B cell (primary cell): ENCODE measurements around the gene NOL4L. TPM values are rescaled to one million over a fixed set of nuclear protein-coding genes. Genes with fewer than 3 reads are reported as not detected.

ENCODE experiments used
- ATAC-seq: fragments of 200-7000 bp; cut with Tn5 transposase; one replicate; pipeline ENCODE4 v1.10.0; 2021; ENCODE audit warnings: low read depth, mild to moderate bottlenecking, moderate number of reproducible peaks, moderate library complexity
- CTCF ChIA-PET: fragments of 350-600 bp; sonication (Branson Sonifier 250); formaldehyde crosslinking; loops from one replicate; lab custom pipeline; 2021; ENCODE audit warnings: antibody characterized with exemption, inconsistent platforms; lab: Charles Lee
- POLR2A ChIA-PET: fragments of 350-600 bp; sonication (Branson Sonifier 250); formaldehyde crosslinking; loops from one replicate; lab custom pipeline; 2021; ENCODE audit warnings: antibody characterized with exemption; lab: Charles Lee
- DNase-seq: peaks from one replicate; pipeline ENCODE4 v3.0.0; 2013
- H2AFZ ChIP-seq: 2 replicates; pipeline ENCODE4 v1.6.1; 2012; ENCODE audit warnings: mild to moderate bottlenecking, low read depth, low read length; ENCODE audit not compliant: insufficient read depth, poor library complexity, severe bottlenecking
- H3K27ac ChIP-seq, 2 donors: 1 replicate in 1 of 2; 2 replicates in 1 of 2; pipeline ENCODE4 v1.5.1; 2012 to 2013; ENCODE audit warnings: low read length in 2 of 2, mild to moderate bottlenecking in 2 of 2, moderate library complexity in 1 of 2
- H3K27me3 ChIP-seq, 4 experiments: fragments of 200-600 bp in 1 of 4; sonication (generic) in 1 of 4; replicated peaks in 1 of 4; 1 replicate in 2 of 4; 2 replicates in 2 of 4; pipeline versions ENCODE4 v1.6.1 to v1.7.0; 2013 to 2016; ENCODE audit warnings: low read length in 3 of 4, mild to moderate bottlenecking in 2 of 4, mixed read lengths in 1 of 4, moderate library complexity in 1 of 4; ENCODE audit not compliant: insufficient read depth in 4 of 4, control insufficient read depth in 3 of 4; ENCODE audit errors: control extremely low read depth in 1 of 4
- H3K36me3 ChIP-seq, 2 experiments: replicated peaks in 1 of 2; 1 replicate in 1 of 2; 2 replicates in 1 of 2; pipeline versions ENCODE4 v1.6.1 to v1.7.1; 2013; ENCODE audit warnings: low read length in 1 of 2; ENCODE audit not compliant: insufficient read depth in 2 of 2, control insufficient read depth in 1 of 2; ENCODE audit errors: control extremely low read depth in 1 of 2, extremely low read depth in 1 of 2
- H3K4me1 ChIP-seq, 2 donors: fragments of 200-600 bp in 1 of 2; sonication (generic) in 1 of 2; 1 replicate in 1 of 2; 2 replicates in 1 of 2; pipeline versions ENCODE4 v1.5.1 to v1.6.1; 2013 to 2017; ENCODE audit warnings: low read length in 2 of 2; ENCODE audit not compliant: control insufficient read depth in 2 of 2, insufficient read depth in 2 of 2
- H3K4me2 ChIP-seq: replicated peaks from 2 replicates; pipeline ENCODE3; 2012; ENCODE audit warnings: mild to moderate bottlenecking, low read depth, low read length; ENCODE audit not compliant: poor library complexity, severe bottlenecking
- H3K4me3 ChIP-seq, 5 experiments: fragments of 200-600 bp in 1 of 5; sonication (generic) in 1 of 5; 1 replicate in 3 of 5; 2 replicates in 2 of 5; pipeline versions ENCODE4 v1.5.1 to v1.7.0; 2011 to 2016; ENCODE audit warnings: low read length in 4 of 5, mild to moderate bottlenecking in 4 of 5, low read depth in 2 of 5, control low read depth in 1 of 5, moderate library complexity in 1 of 5; ENCODE audit not compliant: insufficient read depth in 1 of 5; ENCODE audit errors: control extremely low read depth in 1 of 5, extremely low read depth in 1 of 5
- H3K79me2 ChIP-seq: fragments of 200-600 bp; sonication (generic); one replicate; pipeline ENCODE4 v1.6.0; 2016; ENCODE audit warnings: low read length; ENCODE audit not compliant: control insufficient read depth, insufficient read depth
- H3K9ac ChIP-seq: fragments of 200-600 bp; sonication (generic); 2 replicates; pipeline ENCODE4 v1.6.1; 2017; ENCODE audit warnings: mild to moderate bottlenecking, low read length, moderate library complexity
- H3K9me3 ChIP-seq, 3 donors: one replicate each; pipeline versions ENCODE4 v1.6.1 to v1.7.1; 2013; ENCODE audit warnings: low read length in 2 of 3; ENCODE audit not compliant: control insufficient read depth in 2 of 3, insufficient read depth in 1 of 3; ENCODE audit errors: control extremely low read depth in 1 of 3
- H4K20me1 ChIP-seq: 2 replicates; pipeline ENCODE4 v1.6.0; 2012; ENCODE audit warnings: mild to moderate bottlenecking, low read length; ENCODE audit not compliant: insufficient read depth, control insufficient read depth, poor library complexity, severe bottlenecking
- H3K27ac Mint-ChIP-seq: one replicate; pipeline ENCODE4 v1.8.0; 2021; ENCODE audit warnings: mixed read lengths
- H3K27me3 Mint-ChIP-seq: one replicate; pipeline ENCODE4 v1.8.0; 2021; ENCODE audit warnings: mixed read lengths
- H3K4me1 Mint-ChIP-seq: one replicate; pipeline ENCODE4 v1.8.0; 2021; ENCODE audit warnings: mixed read lengths
- H3K4me3 Mint-ChIP-seq: one replicate; pipeline ENCODE4 v1.8.0; 2021; ENCODE audit warnings: mixed read lengths
- H3K9me3 Mint-ChIP-seq: one replicate; pipeline ENCODE4 v1.8.0; 2022; ENCODE audit warnings: mixed read lengths; ENCODE audit not compliant: insufficient read depth
- CTCF ChIP-seq: fragments of 200-600 bp; IDR thresholded peaks from one replicate; pipeline ENCODE4 v1.8.0; 2022; ENCODE audit warnings: antibody characterized with exemption, mild to moderate bottlenecking
- EZH2 ChIP-seq: IDR thresholded peaks from 2 replicates; pipeline ENCODE4 v1.6.1; 2012; ENCODE audit warnings: borderline replicate concordance, low read depth, mild to moderate bottlenecking, moderate library complexity, low read length; ENCODE audit not compliant: insufficient read depth, poor library complexity, severe bottlenecking
- WGBS: methylation state at CpG from one replicate; pipeline ENCODE4 v1.1.5; 2013; ENCODE audit warnings: missing lambda C conversion rate; ENCODE audit not compliant: insufficient coverage; 5-methylcytosine and 5-hydroxymethylcytosine counted together
- intact Hi-C: fragments of 100-400 bp; cut with micrococcal nuclease; formaldehyde crosslinking; loops from one replicate; pipeline ENCODE4 v1.10.0; 2022
- polyA plus RNA-seq: library from polyadenylated mRNA; depleted of rRNA; stranded (reverse); fragments of >200 nt; gene quantifications from 2 replicates; pipeline ENCODE4 v1.2.3, GENCODE V29; 2012
- total RNA-seq, 2 donors: library from RNA; stranded (reverse); fragments of 120-200 nt in 1 of 2; gene quantifications; 1 replicate in 1 of 2; 2 replicates in 1 of 2; pipeline versions ENCODE4 v1.2.3 to v1.2.4, GENCODE V29; 2013 to 2022

NOL4L gene
- total and polyA plus RNA-seq, 2 donors (not counting 1 experiment from before 2014, with no cell fraction given), result 6.5 to 7.9 TPM

GRCh38 chr20:32569380-32570305 lies 15.5 kb downstream of the NOL4L start:
- no peaks in the 10 kb centered on the region for H3K9me3 Mint-ChIP-seq
- DNase-seq (no peak), ATAC-seq (no peak)
- Histone ChIP-seq H3K27me3 (peaks cover 0 to 4% (median 0%) of the 10 kb centered on the region in 4 experiments), H3K9ac (no peak overlapping the region), H3K4me1 (no peaks in the 10 kb centered on the region), H2AFZ (no peak overlapping the region), H3K9me3 (no peaks in the 10 kb centered on the region), H3K4me2 (no peak overlapping the region), H3K27ac (no peak overlapping the region), H3K4me3 (no peak overlapping the region), H3K36me3 (no peaks in the 10 kb centered on the region), H4K20me1 (no peaks in the 10 kb centered on the region), H3K79me2 (peaks cover 11% of the 10 kb centered on the region)
- intact Hi-C loops, result no loop called here
- ChIA-PET CTCF (no interaction called here), POLR2A (no interaction called here)
- no peaks in the 10 kb centered on the region for H3K4me1 Mint-ChIP-seq
- no peaks in the 10 kb centered on the region for H3K27me3 Mint-ChIP-seq
- no peak overlapping the region for H3K27ac Mint-ChIP-seq
- no peak overlapping the region for H3K4me3 Mint-ChIP-seq
- WGBS, result 94% methylated on average over 5 of the region's 9 CpGs
- TF ChIP-seq EZH2 (no peak), CTCF (no peak)

- Histone ChIP-seq H3K4me2 (no peak overlapping the region), H3K27me3 (no peaks in the 10 kb centered on the region), H3K27ac (no peak overlapping the region), H3K4me3 (no peak overlapping the region), H4K20me1 (no peaks in the 10 kb centered on the region), H3K4me1 (no peaks in the 10 kb centered on the region), H3K9me3 (no peaks in the 10 kb centered on the region), H2AFZ (no peak overlapping the region), H3K9ac (no peak overlapping the region), H3K79me2 (peaks cover 11% of the 10 kb centered on the region), H3K36me3 (no peaks in the 10 kb centered on the region)
- no peaks in the 10 kb centered on the region for H3K9me3 Mint-ChIP-seq
- intact Hi-C loops, result no loop called here
- ChIA-PET CTCF (no interaction called here), POLR2A (no interaction called here)
- H3K4me3 Mint-ChIP-seq, result no peak overlapping the region
- WGBS, result 85% methylated on average over 2 of the region's 3 CpGs
- TF ChIP-seq EZH2, result no peak
- TF ChIP-seq CTCF, result no peak
- H3K27ac Mint-ChIP-seq, result no peak overlapping the region
- no peaks in the 10 kb centered on the region for H3K4me1 Mint-ChIP-seq
- DNase-seq, result no peak
- ATAC-seq, result no peak
- H3K27me3 Mint-ChIP-seq, result no peaks in the 10 kb centered on the region
These were observed 16.1 kb downstream of the NOL4L start for GRCh38 chr20:32569018-32569379.
